Cerebellar cortex (tissue), 1 donor: ENCODE measurements around the gene ANKRD23.
A peak's percentile ranks its signal among the peaks of the same experiment; 100 is the strongest.
"Not testable (repeated sequence)": the region's sequence is repeated elsewhere in the genome, so short reads cannot be mapped to it uniquely, and the experiment has no call there.

Source experiments
- DNase-seq: peaks from one replicate; pipeline ENCODE4 v3.0.0-alpha.2; 2015; ENCODE audit warnings: low spot score

Gene ANKRD23

DNA sequence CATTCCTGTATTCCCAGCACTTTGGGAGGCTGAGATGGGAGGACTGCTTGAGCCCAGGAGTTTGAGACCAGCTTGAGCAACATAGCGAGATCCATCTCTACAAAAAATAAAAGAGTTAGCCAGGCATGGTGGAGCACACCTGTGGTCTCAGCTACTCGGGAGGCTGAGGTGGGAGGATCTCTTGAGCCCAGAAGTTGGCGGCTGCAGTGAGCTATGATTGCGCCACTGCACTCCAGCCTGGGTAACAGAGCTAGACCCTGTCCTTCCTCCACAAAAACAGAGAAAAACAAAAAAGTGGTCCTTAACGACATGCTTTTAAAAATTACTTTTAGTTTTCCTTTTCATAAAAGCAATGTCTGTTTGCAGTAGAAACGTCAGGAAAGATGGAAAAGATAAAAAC, 47.3 kb downstream of the ANKRD23 start:
- DNase-seq, result not testable (repeated sequence)

DNA sequence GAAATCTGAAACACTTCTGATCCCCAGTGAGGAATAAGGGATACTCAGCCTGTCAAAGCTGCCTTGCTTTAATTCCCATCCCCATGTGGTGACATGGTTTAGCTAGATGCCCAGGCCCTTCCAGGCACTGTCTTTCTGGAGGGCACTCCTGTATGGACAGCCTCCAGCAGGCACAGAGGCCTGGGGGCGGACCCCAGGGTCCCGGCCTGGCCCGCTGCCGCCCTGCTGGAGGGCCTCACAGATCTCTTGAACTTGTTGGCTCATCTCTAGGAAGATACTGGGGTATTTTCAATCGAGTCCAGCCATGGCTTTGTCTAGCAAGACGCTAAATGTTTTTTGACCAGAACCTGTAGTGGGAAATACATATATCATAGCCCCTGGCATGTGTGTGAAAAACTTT, 48.7 kb downstream of the ANKRD23 start:
- DNase-seq, result no peak

DNA sequence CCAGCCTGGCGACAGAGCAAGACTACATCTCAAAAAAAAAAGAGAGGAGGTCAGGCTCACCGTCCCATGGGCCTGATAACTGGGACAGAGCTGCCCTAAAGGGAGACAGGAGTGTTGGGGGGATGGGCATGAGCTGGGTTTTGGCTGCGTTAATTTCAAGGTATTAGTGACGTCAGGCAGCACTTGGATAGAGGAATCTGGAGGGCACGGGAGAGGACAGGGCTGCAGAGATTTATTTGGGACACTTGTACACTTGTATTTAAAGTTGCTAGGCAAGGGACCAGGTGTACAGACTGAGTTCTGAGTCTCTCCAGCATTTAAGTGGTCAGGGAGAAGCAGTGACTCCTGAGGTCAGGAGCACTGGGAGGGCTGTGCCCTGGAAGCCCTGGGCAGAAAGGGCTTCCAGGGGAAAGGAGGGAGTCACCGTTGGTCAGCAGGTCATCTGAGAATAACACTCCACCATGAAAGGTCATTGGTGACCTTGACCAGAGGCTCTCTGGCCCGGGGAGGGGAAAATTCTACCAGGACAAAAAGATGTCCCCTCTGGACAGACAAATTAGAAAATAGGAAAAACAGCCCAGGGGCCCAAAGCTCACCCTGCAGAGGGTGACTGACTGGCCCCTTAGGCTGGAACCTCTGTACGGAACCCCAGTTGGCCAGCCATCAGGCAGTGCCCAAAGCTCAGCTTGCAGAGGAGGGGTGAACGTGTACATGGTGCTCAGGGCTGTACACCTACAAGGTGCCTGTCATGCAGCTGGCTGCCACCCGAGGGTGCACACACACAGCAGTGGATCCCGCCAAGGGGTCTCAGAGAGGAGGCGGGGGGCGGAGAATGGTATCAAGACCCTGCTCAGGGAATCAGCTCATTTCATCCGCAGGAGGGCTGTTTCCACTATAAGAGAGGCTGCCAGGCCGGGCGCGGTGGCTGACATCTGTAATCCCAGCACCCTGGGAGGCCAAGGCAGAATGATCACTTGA, 50.8 kb downstream of the ANKRD23 start:
- DNase-seq, result no peak

DNA sequence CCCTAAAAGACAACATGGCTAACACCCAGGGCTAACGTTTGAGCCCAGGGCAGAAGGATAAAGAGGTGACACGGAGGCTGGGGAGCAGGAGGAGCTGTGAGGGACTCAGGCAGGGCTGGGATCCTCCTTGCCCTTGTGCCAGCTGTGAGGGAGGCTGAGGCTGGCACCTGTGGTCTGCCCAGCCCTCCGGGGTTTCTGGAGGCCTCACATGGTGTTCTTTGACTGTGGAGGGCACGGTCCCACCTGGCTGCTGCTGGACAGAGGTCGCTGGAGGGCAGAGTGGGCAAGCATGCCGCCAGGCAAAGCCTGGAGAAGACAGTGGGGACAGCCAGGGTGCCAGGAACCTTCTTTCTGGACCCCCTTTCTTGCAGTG, 54.6 kb downstream of the ANKRD23 start:
- DNase-seq, result no peak

DNA sequence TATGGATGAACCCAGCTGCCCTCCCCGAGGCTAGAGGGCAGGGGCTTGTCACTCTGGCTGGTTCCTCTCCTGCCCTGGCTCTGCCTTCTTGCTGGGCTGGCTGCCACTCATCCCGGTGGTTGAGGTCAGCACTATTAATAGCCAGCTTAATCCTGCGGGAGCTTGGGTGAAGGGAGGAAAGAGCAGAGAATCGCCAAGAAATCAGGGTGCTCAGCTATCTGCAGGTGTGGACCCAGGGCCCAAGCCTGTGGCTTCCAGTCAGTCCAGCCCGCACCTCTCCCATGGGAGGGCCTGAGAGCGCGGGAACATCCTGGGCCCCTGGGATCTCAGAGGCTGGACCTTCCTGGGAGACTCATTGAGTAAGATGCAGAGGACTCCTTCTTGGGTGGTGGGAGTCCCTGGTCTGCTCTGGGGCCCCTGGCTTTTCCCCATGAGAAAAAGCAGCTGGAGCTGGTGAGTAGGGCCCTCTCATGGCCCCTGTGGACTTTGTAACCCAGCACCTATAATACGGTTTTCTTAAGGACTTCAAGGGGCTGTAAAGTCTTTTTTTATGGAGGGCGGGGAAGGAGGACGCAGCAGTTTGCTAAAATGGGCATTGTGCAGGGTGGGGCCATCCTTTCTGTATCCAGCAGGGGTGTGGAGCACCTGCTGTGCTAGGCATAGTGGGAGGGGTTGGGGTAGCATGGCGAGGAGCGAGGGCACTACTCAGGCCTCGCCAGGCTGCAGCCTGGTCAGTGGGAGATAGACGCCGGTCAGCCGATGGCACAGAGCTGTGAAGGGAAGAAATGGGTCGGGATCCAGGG, 55.2 kb downstream of the ANKRD23 start:
- DNase-seq, result peak; percentile 85
